HUES64 (cell line): ENCODE data around the gene IMMP2L.

Experiments
- H3K27ac ChIP-seq: 2 replicates; pipeline ENCODE4 v1.7.0; 2013; ENCODE audit warnings: low read depth, low read length, inconsistent platforms
- H3K27me3 ChIP-seq: 2 replicates; pipeline ENCODE4 v1.6.1; 2013; ENCODE audit warnings: mild to moderate bottlenecking, low read length; ENCODE audit not compliant: insufficient read depth
- H3K36me3 ChIP-seq: 2 replicates; pipeline ENCODE4 v1.6.1; 2013; ENCODE audit warnings: mild to moderate bottlenecking, low read length; ENCODE audit not compliant: insufficient read depth
- H3K4me1 ChIP-seq: 2 replicates; pipeline ENCODE4 v1.6.1; 2013; ENCODE audit warnings: mild to moderate bottlenecking, low read length, moderate library complexity; ENCODE audit not compliant: insufficient read depth
- H3K4me3 ChIP-seq: 2 replicates; pipeline ENCODE4 v1.5.1; 2013; ENCODE audit warnings: mild to moderate bottlenecking, low read length, moderate library complexity
- H3K9ac ChIP-seq: 2 replicates; pipeline ENCODE4 v1.6.1; 2013; ENCODE audit warnings: mild to moderate bottlenecking, low read depth, low read length
- H3K9me3 ChIP-seq: 2 replicates; pipeline ENCODE4 v1.6.1; 2013; ENCODE audit warnings: low read depth, low read length; ENCODE audit not compliant: insufficient read depth
- WGBS: fragments of 150-250, 120-280 bp; methylation state at CpG from one replicate; pipeline ENCODE4 v1.1.7; 2013; ENCODE audit warnings: missing lambda C conversion rate; 5-methylcytosine and 5-hydroxymethylcytosine counted together

IMMP2L gene

DNA sequence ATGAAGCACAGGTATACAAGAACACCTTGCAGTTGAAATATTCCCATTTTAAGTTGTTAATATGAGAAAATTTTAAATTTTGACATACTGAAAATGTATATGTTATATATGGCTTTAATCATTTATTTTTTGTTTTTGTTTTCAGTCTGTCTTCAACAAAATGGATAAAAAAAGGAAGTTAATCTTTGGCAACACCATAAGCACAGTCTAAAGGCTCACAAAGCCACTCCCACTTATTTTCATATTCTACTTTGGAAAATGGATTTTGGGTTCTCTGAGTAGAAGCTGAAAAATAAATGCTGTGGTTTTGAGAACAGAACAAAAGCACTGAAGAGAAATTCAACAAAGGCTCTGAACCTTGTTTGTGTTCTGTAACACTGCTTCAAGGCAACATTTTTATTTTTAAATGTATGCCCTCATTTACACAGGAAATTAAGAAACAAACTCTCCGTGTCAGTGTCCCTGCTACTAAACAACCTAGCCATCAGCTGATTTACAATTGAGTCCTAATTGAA, 552.7 kb downstream of the IMMP2L start:
- Histone ChIP-seq H3K4me1 (no peaks in the 10 kb centered on the region), H3K27ac (no peak overlapping the region), H3K4me3 (no peak overlapping the region), H3K36me3 (no peaks in the 10 kb centered on the region), H3K9ac (no peak overlapping the region), H3K27me3 (no peaks in the 10 kb centered on the region), H3K9me3 (no peaks in the 10 kb centered on the region)
- WGBS = 73% methylated on average over 1 of the region's 1 CpG

DNA sequence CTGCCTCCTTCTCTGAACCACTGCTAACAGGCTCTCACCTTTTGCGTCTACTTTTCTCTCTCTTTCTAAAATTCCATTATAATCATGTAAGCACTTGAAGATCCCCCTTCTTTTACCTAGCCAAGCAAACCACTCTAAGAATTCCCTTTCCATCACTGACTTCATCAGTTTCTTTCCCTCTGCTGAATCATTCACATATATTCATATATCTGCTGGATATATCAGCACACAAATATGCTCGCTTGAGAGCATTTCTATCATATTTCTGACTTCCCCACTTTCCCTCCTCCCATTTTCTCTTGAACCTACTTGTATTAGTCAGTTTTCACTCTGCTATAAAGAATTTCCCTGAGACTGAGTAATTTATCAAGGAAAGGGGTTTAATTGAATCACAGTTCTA, 555.6 kb downstream of the IMMP2L start:
- Histone ChIP-seq H3K27me3 (no peaks in the 10 kb centered on the region), H3K4me3 (no peak overlapping the region), H3K36me3 (no peaks in the 10 kb centered on the region), H3K4me1 (no peaks in the 10 kb centered on the region), H3K9me3 (no peaks in the 10 kb centered on the region), H3K9ac (no peak overlapping the region), H3K27ac (no peak overlapping the region)
- over 99% methylated on average over 2 of the region's 2 CpGs for WGBS

DNA sequence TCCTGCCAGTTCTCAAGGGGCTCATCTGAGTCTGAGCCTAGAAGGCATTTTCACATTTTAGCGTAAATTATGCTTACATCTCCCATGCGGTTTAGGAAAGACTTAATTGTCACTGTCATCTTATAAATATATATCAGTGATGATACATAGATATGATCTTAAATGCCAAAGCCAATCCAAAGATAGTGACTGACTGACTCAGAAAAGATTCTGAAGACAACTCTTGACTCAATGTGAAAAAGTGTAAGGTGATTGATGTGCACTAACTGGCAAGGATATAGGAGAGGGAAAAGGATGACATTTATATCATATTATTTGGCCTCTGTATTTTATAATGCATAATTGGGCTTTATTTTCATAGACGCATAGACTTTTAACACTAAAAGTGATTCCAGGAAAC, 556.3 kb downstream of the IMMP2L start:
- 98% methylated on average over 2 of the region's 3 CpGs for WGBS
- Histone ChIP-seq H3K4me3 (no peak overlapping the region), H3K27me3 (no peaks in the 10 kb centered on the region), H3K36me3 (no peaks in the 10 kb centered on the region), H3K27ac (no peak overlapping the region), H3K9ac (no peak overlapping the region), H3K4me1 (no peaks in the 10 kb centered on the region), H3K9me3 (no peaks in the 10 kb centered on the region)

DNA sequence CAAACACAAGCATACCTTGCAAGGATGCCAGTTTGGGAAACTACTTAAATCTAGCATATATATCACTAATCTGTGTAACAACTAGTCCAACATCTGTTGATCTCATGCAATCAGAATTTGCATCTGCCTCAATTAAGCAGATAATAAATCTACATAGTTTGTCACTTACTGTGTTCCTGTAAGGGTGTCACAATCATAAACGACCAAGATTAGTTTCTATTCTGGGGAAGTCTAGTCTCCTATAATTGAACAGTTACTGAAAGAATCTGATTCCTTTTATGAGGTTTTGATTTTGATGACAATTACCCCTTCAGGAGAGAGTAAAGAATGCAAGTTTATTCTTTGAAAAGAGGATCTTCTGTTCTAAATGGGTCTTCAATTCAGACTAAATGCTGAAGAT, 556.8 kb downstream of the IMMP2L start:
- Histone ChIP-seq H3K4me3 (no peak overlapping the region), H3K9me3 (no peaks in the 10 kb centered on the region), H3K36me3 (no peaks in the 10 kb centered on the region), H3K4me1 (no peaks in the 10 kb centered on the region), H3K9ac (no peak overlapping the region), H3K27ac (no peak overlapping the region), H3K27me3 (no peaks in the 10 kb centered on the region)
- WGBS = 80% methylated on average over 1 of the region's 1 CpG

DNA sequence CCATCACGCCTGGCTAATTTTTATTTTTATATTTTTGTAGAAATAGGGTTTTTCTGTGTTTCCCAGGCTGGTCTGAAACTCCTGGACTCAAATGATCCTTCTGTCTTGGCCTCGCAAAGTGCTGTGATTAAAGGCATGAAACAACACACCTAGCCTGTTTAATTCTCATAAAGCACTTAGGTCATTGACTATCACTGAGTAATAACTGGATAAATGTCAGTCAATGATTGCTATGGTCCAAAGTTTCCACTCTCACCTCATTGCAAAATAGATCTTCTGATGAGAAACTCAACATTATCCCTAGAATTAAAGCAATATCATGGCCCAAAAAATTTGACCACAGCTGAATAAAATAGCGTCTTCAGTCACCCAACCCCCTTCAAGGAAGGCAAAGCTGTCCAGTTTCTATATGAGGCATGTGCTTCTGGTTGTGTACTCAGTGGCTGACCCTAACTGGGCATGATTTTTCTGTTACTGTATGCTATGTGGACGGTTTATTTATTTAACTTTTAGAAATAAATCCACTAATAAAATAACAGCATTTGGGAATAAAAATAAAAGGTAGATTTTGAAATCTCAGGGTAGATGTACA, 557.9 kb downstream of the IMMP2L start:
- WGBS = 97% methylated on average over 3 of the region's 4 CpGs

DNA sequence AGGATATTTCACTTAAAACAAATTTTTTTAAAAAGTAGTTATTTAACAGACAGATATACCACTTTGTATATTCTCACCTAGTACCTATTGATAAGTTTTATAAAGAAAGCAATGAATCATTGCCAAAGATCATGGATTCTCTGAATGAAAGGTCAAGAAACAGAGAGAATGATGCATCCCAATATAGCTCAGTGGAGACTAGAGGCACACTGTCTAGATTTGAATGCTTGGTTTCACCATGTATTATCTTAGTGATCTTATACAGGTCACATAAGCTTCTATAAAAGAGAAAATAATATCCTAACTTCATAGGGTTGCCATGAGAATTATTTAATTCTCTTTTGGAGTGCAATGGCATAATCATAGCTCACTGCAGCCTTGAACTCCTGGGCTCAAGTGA, 558.4 kb downstream of the IMMP2L start:
- Histone ChIP-seq H3K36me3 (no peaks in the 10 kb centered on the region), H3K4me1 (peaks cover 4% of the 10 kb centered on the region; the same call in 1 of the 2 replicates), H3K27me3 (no peaks in the 10 kb centered on the region), H3K9ac (no peak overlapping the region), H3K9me3 (no peaks in the 10 kb centered on the region), H3K27ac (no peak overlapping the region), H3K4me3 (no peak overlapping the region)

More for the DNA sequence above, 557.9 kb downstream of the IMMP2L start:
- H3K4me3 ChIP-seq = no peak overlapping the region
- no peaks in the 10 kb centered on the region for H3K9me3 ChIP-seq
- H3K9ac ChIP-seq = no peak overlapping the region
- peaks cover 4% of the 10 kb centered on the region; the same call in 1 of the 2 replicates for H3K4me1 ChIP-seq
- no peak overlapping the region for H3K27ac ChIP-seq
- no peaks in the 10 kb centered on the region for H3K36me3 ChIP-seq
- H3K27me3 ChIP-seq = no peaks in the 10 kb centered on the region

DNA sequence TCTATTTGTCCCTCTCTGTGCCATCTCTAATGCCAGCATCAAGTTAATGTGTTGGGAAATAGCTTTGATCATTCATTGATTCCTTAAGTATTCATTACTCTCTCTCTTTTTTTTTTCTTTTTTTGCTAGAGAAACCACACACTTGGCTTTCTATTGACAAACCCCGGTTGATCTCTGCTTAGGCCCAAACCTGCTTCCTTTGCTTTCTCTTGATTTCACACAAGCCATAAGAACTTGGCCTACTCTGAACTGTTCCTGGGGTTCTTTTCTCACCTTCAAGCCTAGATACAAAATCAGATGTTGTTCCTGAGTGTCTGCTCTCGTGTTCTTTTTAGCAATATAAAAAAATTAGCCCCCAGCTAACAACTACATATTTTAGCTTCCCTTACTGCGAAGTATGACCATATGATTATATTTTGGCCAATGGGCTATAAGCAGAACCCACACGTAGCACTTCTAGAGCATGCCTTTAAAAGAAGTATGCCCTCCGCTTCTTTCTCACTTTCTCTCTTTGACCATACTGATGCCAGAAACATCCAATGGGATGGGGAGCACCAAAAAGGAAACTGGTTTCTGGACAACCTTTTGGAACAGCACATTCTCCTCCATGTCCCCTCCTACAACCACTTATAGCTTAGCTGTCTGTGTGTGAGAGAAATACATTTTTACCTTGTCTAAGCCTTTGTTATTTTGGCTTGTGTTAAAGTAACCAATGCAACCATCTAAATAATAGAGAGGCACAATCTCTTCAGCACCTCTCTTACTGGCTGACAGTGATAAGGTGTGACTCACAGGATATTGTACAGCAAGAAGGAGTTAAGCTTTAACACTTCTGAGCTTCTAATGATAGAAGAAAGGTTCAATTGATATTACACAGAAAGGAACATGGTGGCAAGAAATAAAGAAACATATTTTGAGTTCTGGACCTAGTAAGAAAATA, 568.0 kb downstream of the IMMP2L start:
- 97% methylated on average over 5 of the region's 5 CpGs for WGBS
- Histone ChIP-seq H3K27me3 (no peaks in the 10 kb centered on the region), H3K4me1 (no peaks in the 10 kb centered on the region; the same call in 1 of the 2 replicates), H3K36me3 (no peaks in the 10 kb centered on the region), H3K9ac (no peak overlapping the region), H3K27ac (no peak overlapping the region), H3K4me3 (no peak overlapping the region), H3K9me3 (no peaks in the 10 kb centered on the region)

DNA sequence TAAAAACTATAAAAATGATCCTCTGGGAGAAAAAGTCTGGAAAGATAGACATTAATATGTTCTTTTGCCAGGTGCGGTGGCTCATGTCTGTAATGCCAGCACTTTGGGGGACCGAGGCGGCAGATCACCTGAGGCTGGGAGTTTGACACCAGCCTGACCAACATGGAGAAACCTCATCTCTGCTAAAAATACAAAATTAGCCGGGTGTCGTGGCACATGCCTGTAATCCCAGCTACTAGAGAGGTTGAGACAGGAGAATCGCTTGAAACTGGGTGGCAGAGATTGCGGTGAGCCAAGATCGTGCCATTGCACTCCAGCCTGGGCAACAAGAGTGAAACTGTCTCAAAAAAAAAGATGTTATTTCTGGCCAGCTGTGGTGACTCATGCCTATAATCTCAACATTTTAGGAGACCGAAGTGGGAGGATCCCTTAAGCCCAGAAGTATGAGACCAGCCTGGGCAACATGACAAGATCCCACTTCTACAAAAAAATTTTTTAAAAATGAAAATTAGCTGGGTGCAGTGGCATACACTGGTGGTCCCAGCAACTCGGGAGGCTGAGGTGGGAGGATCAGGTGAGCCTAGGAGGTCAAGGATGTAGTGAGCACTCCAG, 573.3 kb downstream of the IMMP2L start:
- no peaks in the 10 kb centered on the region for H3K4me1 ChIP-seq
- no peaks in the 10 kb centered on the region for H3K9me3 ChIP-seq
- H3K27ac ChIP-seq = no peak overlapping the region
- no peaks in the 10 kb centered on the region for H3K36me3 ChIP-seq
- no peak overlapping the region for H3K4me3 ChIP-seq
- no peak overlapping the region for H3K9ac ChIP-seq
- WGBS = 96% methylated on average over 10 of the region's 10 CpGs
- H3K27me3 ChIP-seq = no peaks in the 10 kb centered on the region

DNA sequence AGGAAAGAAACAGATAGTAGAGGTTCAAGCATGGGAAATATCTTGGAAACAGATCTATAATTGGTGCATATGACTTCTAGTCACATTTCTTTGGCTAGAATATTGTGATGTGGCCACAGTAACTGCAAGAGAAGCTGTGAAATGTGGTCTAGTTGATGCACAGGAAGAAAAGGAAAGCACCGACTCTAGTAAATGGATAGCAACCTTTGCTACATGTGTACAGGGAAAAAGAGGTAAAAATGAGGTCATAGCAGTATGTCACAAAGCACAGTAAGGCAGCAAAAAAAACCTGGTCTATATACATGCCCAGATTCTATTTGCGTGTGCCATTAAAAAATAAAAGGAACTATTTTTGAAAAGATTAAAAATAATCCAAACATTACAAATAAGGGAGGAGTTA, 573.9 kb downstream of the IMMP2L start:
- Histone ChIP-seq H3K4me3 (no peak overlapping the region), H3K9me3 (no peaks in the 10 kb centered on the region), H3K9ac (no peak overlapping the region), H3K27me3 (no peaks in the 10 kb centered on the region), H3K36me3 (no peaks in the 10 kb centered on the region), H3K4me1 (no peaks in the 10 kb centered on the region), H3K27ac (no peak overlapping the region)
- WGBS = 97% methylated on average over 1 of the region's 2 CpGs

DNA sequence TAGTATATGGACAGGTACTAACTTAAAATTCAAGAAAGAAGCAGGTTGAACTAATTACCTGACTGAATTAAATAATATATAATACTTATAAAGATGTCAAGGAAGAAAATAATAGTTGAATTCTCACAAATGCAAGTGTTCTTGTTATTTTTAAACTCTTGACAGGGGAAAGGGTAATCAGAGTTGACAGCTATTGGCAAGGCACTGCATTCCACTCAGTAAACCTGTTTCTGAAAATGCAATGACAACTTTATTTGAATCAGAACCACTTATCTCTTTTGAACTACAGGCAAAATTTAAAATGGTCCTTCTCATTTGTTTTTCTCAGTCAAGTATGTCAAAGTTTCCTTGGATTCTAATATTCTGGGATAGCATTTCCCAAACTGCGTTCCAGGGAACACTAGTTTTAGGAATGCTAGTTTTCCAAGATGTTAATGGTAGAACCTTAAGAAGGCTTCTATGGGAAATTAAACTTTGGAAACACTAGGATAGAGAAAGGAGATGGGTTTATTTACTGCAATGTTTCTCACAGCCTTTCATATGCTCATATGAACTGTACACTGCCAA, 575.1 kb downstream of the IMMP2L start:
- Histone ChIP-seq H3K27ac (no peak overlapping the region), H3K27me3 (no peaks in the 10 kb centered on the region)
- WGBS = 97% methylated on average over 1 of the region's 1 CpG

More for the DNA sequence above, 575.1 kb downstream of the IMMP2L start:
- Histone ChIP-seq H3K9me3 (no peaks in the 10 kb centered on the region), H3K4me3 (no peak overlapping the region), H3K36me3 (no peaks in the 10 kb centered on the region), H3K4me1 (no peaks in the 10 kb centered on the region), H3K9ac (no peak overlapping the region)
